Aorta (tissue), 5 donors: ENCODE data around the gene CD44. TPM values are rescaled to one million over a fixed set of nuclear protein-coding genes. Genes with fewer than 3 reads are reported as not detected.
A peak's percentile ranks its signal among the peaks of the same experiment; 100 is the strongest.

Source experiments
- ATAC-seq: fragments of 200-7000 bp; cut with Tn5 transposase; one replicate; pipeline ENCODE4 v1.9.1; 2022; ENCODE audit warnings: moderate library complexity; ENCODE audit not compliant: low FRiP score
- DNase-seq, 2 donors: peaks; one replicate each; pipeline ENCODE4 v3.0.0-alpha.2; 2020
- H3K27ac ChIP-seq, 2 donors: one replicate each; pipeline ENCODE4 v1.5.1; 2013; ENCODE audit warnings: low read length in 2 of 2, mild to moderate bottlenecking in 2 of 2, moderate library complexity in 2 of 2, control low read depth in 1 of 2, inconsistent platforms in 1 of 2, low read depth in 1 of 2
- H3K27me3 ChIP-seq, 2 donors: one replicate each; pipeline ENCODE4 v1.6.1; 2013; ENCODE audit warnings: control low read depth in 1 of 2, low read length in 1 of 2, mild to moderate bottlenecking in 1 of 2, moderate library complexity in 1 of 2; ENCODE audit not compliant: insufficient read depth in 2 of 2, control insufficient read depth in 1 of 2
- H3K36me3 ChIP-seq, 2 donors: one replicate each; pipeline ENCODE4 v1.6.1; 2013; ENCODE audit warnings: control low read depth in 1 of 2, low read length in 1 of 2, mild to moderate bottlenecking in 1 of 2; ENCODE audit not compliant: insufficient read depth in 2 of 2, control insufficient read depth in 1 of 2
- H3K4me1 ChIP-seq, 2 donors: one replicate each; pipeline ENCODE4 v1.6.1; 2013; ENCODE audit warnings: low read length in 2 of 2, control low read depth in 1 of 2, mild to moderate bottlenecking in 1 of 2, moderate library complexity in 1 of 2; ENCODE audit not compliant: insufficient read depth in 2 of 2, control insufficient read depth in 1 of 2
- H3K4me3 ChIP-seq, 2 donors: one replicate each; pipeline ENCODE4 v1.5.1; 2013; ENCODE audit warnings: low read length in 2 of 2, control low read depth in 1 of 2, mild to moderate bottlenecking in 1 of 2
- H3K9me3 ChIP-seq: one replicate; pipeline ENCODE4 v1.6.1; 2013; ENCODE audit warnings: mild to moderate bottlenecking, low read length; ENCODE audit not compliant: control insufficient read depth
- WGBS, 2 donors: extraction: QIAGEN DNeasy Blood & Tissue Kit; methylation state at CpG; one replicate each; pipeline ENCODE4 v1.1.7; 2013; 5-methylcytosine and 5-hydroxymethylcytosine counted together
- intact Hi-C, 2 donors: fragments of 100-400 bp; cut with DNase I; formaldehyde crosslinking; loops; one replicate each; pipeline versions ENCODE4 v1.14.2 to v1.15.0; 2022
- polyA plus RNA-seq, 2 donors: library from polyadenylated mRNA; stranded (reverse); fragments of 200-250 nt; gene quantifications; one replicate each; pipeline ENCODE4 v1.2.3, GENCODE V29; 2013
- total RNA-seq, 2 donors: library from RNA; stranded (reverse); fragmentation: NEBNext Ultra II Directional; extraction: Animal tissue kit (Norgen Biotek cat#: 25700); gene quantifications; one replicate each; pipeline ENCODE4 v1.2.1, GENCODE V29; 2021
- donor health status: healthy with polysubstance abuse.
- donor health status: Bipolar disorder and iron deficiency.
- donor health status: DM: no; HTN: no; CAD: no.
- donor health status: DM: no; HTN: no; CAD: no.
- donor health status: DM: yes; HTN: yes; CAD: no.

Gene CD44
- total and polyA plus RNA-seq, 4 donors, result 70.0 to 462 (median 217) TPM

- Histone ChIP-seq H3K36me3 (no peaks in the 10 kb centered on the region), H3K27me3 (no peaks in the 10 kb centered on the region), H3K4me3 (no peak overlapping the region), H3K9me3 (no peaks in the 10 kb centered on the region), H3K4me1 (no peaks in the 10 kb centered on the region), H3K27ac (peak overlapping the region; percentile 98 to 99)
- DNase-seq, result no peak
- no peak for ATAC-seq
- 82 to 89% methylated on average over 1 of the region's 1 CpG for WGBS, 2 donors
- intact Hi-C loops, result loop anchor here (5.0 kb wide), 3 partner anchors 42 to 142 kb away; no protein-coding TSS in a partner anchor
Measured at GRCh38 chr11:35245786-35246185, 106.8 kb downstream of the CD44 start.

GRCh38 chr11:35246745-35247144 is 107.8 kb downstream of the CD44 start:
- intact Hi-C loops, result loop anchor here (5.0 kb wide), 3 partner anchors 41 to 141 kb away; no protein-coding TSS in a partner anchor
- H3K27ac ChIP-seq, result peak overlapping the region; percentile 98 to 99
- H3K36me3 ChIP-seq, result no peaks in the 10 kb centered on the region
- H3K27me3 ChIP-seq, result no peaks in the 10 kb centered on the region
- WGBS, 2 donors, result 2 to 6% methylated on average over 2 of the region's 2 CpGs
- no peak overlapping the region for H3K4me3 ChIP-seq
- H3K4me1 ChIP-seq, result no peaks in the 10 kb centered on the region
- no peaks in the 10 kb centered on the region for H3K9me3 ChIP-seq
- DNase-seq (no peak), ATAC-seq (peak; percentile 73)

- H3K36me3 ChIP-seq, result no peaks in the 10 kb centered on the region
- DNase-seq (no peak), ATAC-seq (peak; percentile 24)
- H3K4me1 ChIP-seq, result no peaks in the 10 kb centered on the region
- H3K4me3 ChIP-seq, result no peak overlapping the region
- peak overlapping the region; percentile 97 to 99 for H3K27ac ChIP-seq
- intact Hi-C loops, result loop anchor here (5.0 kb wide), 3 partner anchors 40 to 140 kb away; no protein-coding TSS in a partner anchor
- WGBS, 2 donors, result 89 to 94% methylated on average over 3 of the region's 3 CpGs
- H3K27me3 ChIP-seq, result no peaks in the 10 kb centered on the region
- H3K9me3 ChIP-seq, result no peaks in the 10 kb centered on the region
Measured at GRCh38 chr11:35247428-35247827, 108.5 kb downstream of the CD44 start.

- intact Hi-C loops, result loop anchor here (5.0 kb wide), 3 partner anchors 39 to 139 kb away; no protein-coding TSS in a partner anchor
Measured at GRCh38 chr11:35247863-35248262, 108.9 kb downstream of the CD44 start.

GRCh38 chr11:35248558-35249323 is 109.8 kb downstream of the CD44 start:
- Histone ChIP-seq H3K4me1 (no peaks in the 10 kb centered on the region), H3K4me3 (no peak overlapping the region), H3K36me3 (no peaks in the 10 kb centered on the region), H3K27me3 (no peaks in the 10 kb centered on the region), H3K27ac (no peak overlapping the region), H3K9me3 (no peaks in the 10 kb centered on the region)
- ATAC-seq, result no peak
- DNase-seq, result no peak
- intact Hi-C loops, result loop anchor here (5.0 kb wide), 3 partner anchors 39 to 139 kb away; no protein-coding TSS in a partner anchor
- WGBS, 2 donors, result 41 to 48% methylated on average over 4 of the region's 4 CpGs

More at GRCh38 chr11:35247863-35248262, 108.9 kb downstream of the CD44 start:
- H3K4me1 ChIP-seq, result no peaks in the 10 kb centered on the region
- H3K27me3 ChIP-seq, result no peaks in the 10 kb centered on the region
- 82 to 87% methylated on average over 3 of the region's 3 CpGs for WGBS, 2 donors
- H3K27ac ChIP-seq, result peak overlapping the region; percentile 97 to 99
- no peaks in the 10 kb centered on the region for H3K36me3 ChIP-seq
- DNase-seq (no peak), ATAC-seq (no peak)
- no peak overlapping the region for H3K4me3 ChIP-seq
- H3K9me3 ChIP-seq, result no peaks in the 10 kb centered on the region

GRCh38 chr11:35250192-35250591 is 111.2 kb downstream of the CD44 start:
- intact Hi-C loops, result loop anchor here in 1 of 2 donors (10.0 kb wide), 1 partner anchor 115 kb away; no protein-coding TSS in a partner anchor
- DNase-seq (no peak), ATAC-seq (no peak)
- WGBS, 2 donors, result 95 to 96% methylated on average over 4 of the region's 4 CpGs
- Histone ChIP-seq H3K27me3 (no peaks in the 10 kb centered on the region), H3K4me3 (no peak overlapping the region), H3K4me1 (peaks cover 0 to 3% of the 10 kb centered on the region in 2 donors), H3K9me3 (no peaks in the 10 kb centered on the region), H3K27ac (peak overlapping the region in 1 of 2 donors; percentile 11), H3K36me3 (no peaks in the 10 kb centered on the region)

GRCh38 chr11:35250621-35251020 is 111.7 kb downstream of the CD44 start:
- Histone ChIP-seq H3K4me1 (peaks cover 0 to 3% of the 10 kb centered on the region in 2 donors), H3K4me3 (no peak overlapping the region), H3K27ac (no peak overlapping the region), H3K27me3 (no peaks in the 10 kb centered on the region), H3K36me3 (no peaks in the 10 kb centered on the region), H3K9me3 (no peaks in the 10 kb centered on the region)
- DNase-seq, result no peak
- intact Hi-C loops, result loop anchor here in 1 of 2 donors (10.0 kb wide), 1 partner anchor 114 kb away; no protein-coding TSS in a partner anchor
- ATAC-seq, result no peak

GRCh38 chr11:35253237-35253636 is 114.3 kb downstream of the CD44 start:
- peaks cover 3 to 8% of the 10 kb centered on the region in 2 donors for H3K4me1 ChIP-seq
- H3K36me3 ChIP-seq, result no peaks in the 10 kb centered on the region
- H3K27ac ChIP-seq, result no peak overlapping the region
- DNase-seq, result no peak
- H3K27me3 ChIP-seq, result no peaks in the 10 kb centered on the region
- no peak overlapping the region for H3K4me3 ChIP-seq
- intact Hi-C loops, result loop anchor here in 1 of 2 donors (10.0 kb wide), 1 partner anchor 112 kb away; no protein-coding TSS in a partner anchor
- ATAC-seq, result no peak
- no peaks in the 10 kb centered on the region for H3K9me3 ChIP-seq
